Tibial nerve (tissue), 4 donors: ENCODE measurements around the gene MDGA2. TPM values are rescaled to one million over a fixed set of nuclear protein-coding genes. Genes with fewer than 3 reads are reported as not detected.
"Not testable (repeated sequence)": the region's sequence is repeated elsewhere in the genome, so short reads cannot be mapped to it uniquely, and the experiment has no call there.

Experiments used
- DNase-seq, 2 donors: peaks; one replicate each; pipeline ENCODE4 v3.0.0-alpha.2; 2019; ENCODE audit warnings: low spot score in 2 of 2
- H3K27ac ChIP-seq, 4 donors: fragments of 200-600 bp; sonication (generic) in 3 of 4; one replicate each; pipeline ENCODE4 v1.5.1; 2017 to 2019; ENCODE audit warnings: mild to moderate bottlenecking in 1 of 4
- H3K27me3 ChIP-seq, 2 donors: fragments of 200-600 bp; sonication (generic) in 1 of 2; one replicate each; pipeline versions ENCODE4 v1.5.1 to v1.6.0; 2017 to 2019
- H3K36me3 ChIP-seq, 3 donors: fragments of 200-600 bp; sonication (generic); one replicate each; pipeline ENCODE4 v1.5.1; 2018 to 2019
- H3K4me1 ChIP-seq, 4 donors: fragments of 200-600 bp; sonication (generic) in 3 of 4; one replicate each; pipeline ENCODE4 v1.5.1; 2017 to 2019
- H3K4me3 ChIP-seq, 4 donors: fragments of 200-600 bp; sonication (generic) in 3 of 4; one replicate each; pipeline ENCODE4 v1.5.1; 2017 to 2019; ENCODE audit warnings: mild to moderate bottlenecking in 1 of 4, moderate library complexity in 1 of 4
- H3K9me3 ChIP-seq, 4 donors: fragments of 200-600 bp; sonication (generic) in 3 of 4; one replicate each; pipeline ENCODE4 v1.5.1; 2017 to 2019
- CTCF ChIP-seq, 5 experiments: fragments of 200-600 bp in 3 of 5; fragments of 450-650 bp in 2 of 5; sonication (generic) in 3 of 5; IDR thresholded peaks; one replicate each; pipeline ENCODE4 v1.5.1; 2016 to 2019; ENCODE audit warnings: antibody characterized with exemption in 5 of 5, mild to moderate bottlenecking in 3 of 5, moderate library complexity in 2 of 5
- EP300 ChIP-seq, 2 donors: sonication (generic); formaldehyde crosslinking; IDR thresholded peaks; one replicate each; pipeline ENCODE4 v1.6.1; 2017; ENCODE audit warnings: antibody characterized with exemption in 2 of 2, mild to moderate bottlenecking in 1 of 2
- POLR2A ChIP-seq, 2 donors: fragments of 450-650 bp; IDR thresholded peaks; one replicate each; pipeline ENCODE4 v1.6.1; 2017; ENCODE audit warnings: antibody characterized with exemption in 2 of 2, mild to moderate bottlenecking in 2 of 2, moderate library complexity in 2 of 2
- WGBS, 2 donors: methylation state at CpG; one replicate each; pipeline ENCODE4 v1.1.5; 2018; 5-methylcytosine and 5-hydroxymethylcytosine counted together
- total RNA-seq, 4 donors: library from RNA; depleted of rRNA; stranded (reverse); fragments of >200 nt; gene quantifications; one replicate each; pipeline ENCODE4 v1.1.0, GENCODE V29; 2016

MDGA2 gene
- total RNA-seq, 4 donors from 2014 or later, result under 0.01 TPM; not detected in 3

- no peak overlapping the region for H3K4me3 ChIP-seq
Measured at GRCh38 chr14:47626151-47627035, 49.0 kb downstream of the MDGA2 start.

GRCh38 chr14:47624126-47624525, 51.3 kb downstream of the MDGA2 start:
- H3K4me1 ChIP-seq, H3K4me3 ChIP-seq, H3K9me3 ChIP-seq, H3K36me3 ChIP-seq, H3K27ac ChIP-seq, H3K27me3 ChIP-seq, DNase-seq: not testable (repeated sequence)
- WGBS, 2 donors, result 92% methylated on average over 13 of the region's 13 CpGs

More at GRCh38 chr14:47626151-47627035, 49.0 kb downstream of the MDGA2 start:
- Histone ChIP-seq H3K36me3 (no peaks in the 10 kb centered on the region), H3K27ac (no peak overlapping the region), H3K9me3 (peaks cover 0 to 4% (median 0%) of the 10 kb centered on the region in 4 donors), H3K4me1 (no peaks in the 10 kb centered on the region), H3K27me3 (no peaks in the 10 kb centered on the region)
- no peak for DNase-seq
- TF ChIP-seq CTCF (IDR thresholded peaks at IDR 0.05), result no peak
- TF ChIP-seq EP300 (IDR thresholded peaks at IDR 0.05), result no peak
- WGBS, 2 donors, result 96 to 97% methylated on average over 38 to 40 of the region's 51 CpGs

GRCh38 chr14:47619392-47619791, 56.0 kb downstream of the MDGA2 start:
- Histone ChIP-seq H3K27ac (no peak overlapping the region), H3K36me3 (no peaks in the 10 kb centered on the region), H3K4me1 (no peaks in the 10 kb centered on the region), H3K4me3 (no peak overlapping the region), H3K9me3 (no peaks in the 10 kb centered on the region), H3K27me3 (no peaks in the 10 kb centered on the region)
- no peak for TF ChIP-seq CTCF (IDR thresholded peaks at IDR 0.05)
- no peak for TF ChIP-seq EP300 (IDR thresholded peaks at IDR 0.05)
- TF ChIP-seq POLR2A (IDR thresholded peaks at IDR 0.05), result no peak
- 61 to 74% methylated on average over 3 of the region's 3 CpGs for WGBS, 2 donors
- DNase-seq, result no peak

- Histone ChIP-seq H3K27ac (no peak overlapping the region), H3K9me3 (no peaks in the 10 kb centered on the region), H3K27me3 (no peaks in the 10 kb centered on the region), H3K36me3 (no peaks in the 10 kb centered on the region), H3K4me3 (no peak overlapping the region), H3K4me1 (no peaks in the 10 kb centered on the region)
- TF ChIP-seq POLR2A (IDR thresholded peaks at IDR 0.05), result no peak
- 92 to 95% methylated on average over 3 of the region's 3 CpGs for WGBS, 2 donors
- no peak for DNase-seq
Measured at GRCh38 chr14:47606566-47606965, 68.8 kb downstream of the MDGA2 start.

GRCh38 chr14:47596860-47597259, 78.5 kb downstream of the MDGA2 start:
- Histone ChIP-seq H3K4me3 (no peak overlapping the region), H3K27ac (no peak overlapping the region), H3K27me3 (no peaks in the 10 kb centered on the region), H3K36me3 (no peaks in the 10 kb centered on the region), H3K4me1 (no peaks in the 10 kb centered on the region), H3K9me3 (no peaks in the 10 kb centered on the region)
- no peak for DNase-seq
- WGBS, 2 donors, result 89 to 93% methylated on average over 2 of the region's 2 CpGs
- TF ChIP-seq POLR2A (IDR thresholded peaks at IDR 0.05), result no peak
- no peak for TF ChIP-seq EP300 (IDR thresholded peaks at IDR 0.05)
- no peak for TF ChIP-seq CTCF (IDR thresholded peaks at IDR 0.05)

GRCh38 chr14:47596232-47596631, 79.2 kb downstream of the MDGA2 start:
- Histone ChIP-seq H3K36me3 (no peaks in the 10 kb centered on the region), H3K27me3 (no peaks in the 10 kb centered on the region), H3K4me3 (no peak overlapping the region), H3K9me3 (no peaks in the 10 kb centered on the region), H3K27ac (no peak overlapping the region), H3K4me1 (no peaks in the 10 kb centered on the region)
- 77 to 80% methylated on average over 3 of the region's 3 CpGs for WGBS, 2 donors
- no peak for TF ChIP-seq POLR2A (IDR thresholded peaks at IDR 0.05)
- no peak for TF ChIP-seq CTCF (IDR thresholded peaks at IDR 0.05)
- DNase-seq, result no peak
